CD14-positive monocyte (primary cell): ENCODE measurements around the gene ANKRD23. TPM values are rescaled to one million over a fixed set of nuclear protein-coding genes. Genes with fewer than 3 reads are reported as not detected.

Experiments used
- DNase-seq, 3 donors: peaks; one replicate each; pipeline ENCODE4 v3.0.0-alpha.2; 2011 to 2022
- H2AFZ ChIP-seq: 2 replicates; pipeline ENCODE4 v1.6.0; 2012; ENCODE audit warnings: mild to moderate bottlenecking, low read depth, low read length, inconsistent platforms; ENCODE audit not compliant: insufficient read depth, poor library complexity, severe bottlenecking
- H3K27ac ChIP-seq, 2 donors: 1 replicate in 1 of 2; 2 replicates in 1 of 2; pipeline ENCODE4 v1.5.1; 2012 to 2013; ENCODE audit warnings: low read length in 2 of 2, control low read depth in 1 of 2, inconsistent platforms in 1 of 2, low read depth in 1 of 2, mild to moderate bottlenecking in 1 of 2
- H3K27me3 ChIP-seq, 2 donors: one replicate each; pipeline versions ENCODE4 v1.6.0 to v1.6.1; 2011 to 2013; ENCODE audit warnings: low read length in 2 of 2; ENCODE audit not compliant: control insufficient read depth in 2 of 2, insufficient read depth in 2 of 2
- H3K36me3 ChIP-seq, 2 donors: replicated peaks in 1 of 2; 1 replicate in 1 of 2; 2 replicates in 1 of 2; pipeline versions ENCODE4 v1.5.1 to v1.6.1; 2012 to 2013; ENCODE audit warnings: low read length in 2 of 2, control low read depth in 1 of 2, inconsistent platforms in 1 of 2, mild to moderate bottlenecking in 1 of 2; ENCODE audit not compliant: insufficient read depth in 2 of 2, control insufficient read depth in 1 of 2
- H3K4me1 ChIP-seq, 2 donors: 1 replicate in 1 of 2; 2 replicates in 1 of 2; pipeline versions ENCODE4 v1.5.1 to v1.6.1; 2012 to 2013; ENCODE audit warnings: low read length in 2 of 2, control low read depth in 1 of 2, inconsistent platforms in 1 of 2, mild to moderate bottlenecking in 1 of 2, moderate library complexity in 1 of 2; ENCODE audit not compliant: insufficient read depth in 2 of 2, control insufficient read depth in 1 of 2
- H3K4me2 ChIP-seq: replicated peaks from 2 replicates; pipeline ENCODE3; 2012; ENCODE audit warnings: low read length, moderate library complexity, mild to moderate bottlenecking; ENCODE audit not compliant: poor library complexity, severe bottlenecking; ENCODE audit errors: extremely low read depth
- H3K4me3 ChIP-seq, 3 experiments: fragments of 200-600 bp in 1 of 3; sonication (generic) in 1 of 3; replicated peaks in 1 of 3; 1 replicate in 2 of 3; 2 replicates in 1 of 3; pipeline ENCODE4 v1.5.1; 2011 to 2013; ENCODE audit warnings: low read length in 3 of 3, mild to moderate bottlenecking in 3 of 3, control low read depth in 2 of 3, low read depth in 2 of 3, inconsistent platforms in 1 of 3, moderate library complexity in 1 of 3
- H3K79me2 ChIP-seq: 2 replicates; pipeline ENCODE4 v1.6.0; 2012; ENCODE audit warnings: mild to moderate bottlenecking, control low read depth, inconsistent platforms, low read length, moderate library complexity; ENCODE audit not compliant: insufficient read depth
- H3K9ac ChIP-seq: 2 replicates; pipeline ENCODE4 v1.6.0; 2017; ENCODE audit warnings: low read length, mild to moderate bottlenecking; ENCODE audit not compliant: insufficient read depth, poor library complexity, severe bottlenecking
- H3K9me3 ChIP-seq, 2 donors: replicated peaks in 1 of 2; 1 replicate in 1 of 2; 2 replicates in 1 of 2; pipeline versions ENCODE4 v1.5.1 to v1.6.1; 2012 to 2013; ENCODE audit warnings: low read length in 2 of 2, control low read depth in 1 of 2; ENCODE audit not compliant: control insufficient read depth in 1 of 2, insufficient read depth in 1 of 2
- H4K20me1 ChIP-seq: 2 replicates; pipeline ENCODE4 v1.6.0; 2012; ENCODE audit warnings: mild to moderate bottlenecking, low read length, control low read depth, moderate library complexity; ENCODE audit not compliant: insufficient read depth
- H3K27ac Mint-ChIP-seq, 7 donors: one replicate each; pipeline ENCODE4 v1.8.0; 2020; ENCODE audit warnings: mild to moderate bottlenecking in 7 of 7, mixed read lengths in 7 of 7, moderate library complexity in 6 of 7, inconsistent platforms in 2 of 7
- H3K27me3 Mint-ChIP-seq, 3 donors: one replicate each; pipeline ENCODE4 v1.8.0; 2021 to 2022; ENCODE audit warnings: low read depth in 3 of 3, mild to moderate bottlenecking in 3 of 3, mixed read lengths in 3 of 3, moderate library complexity in 3 of 3, inconsistent platforms in 1 of 3
- H3K36me3 Mint-ChIP-seq, 2 donors: one replicate each; pipeline ENCODE4 v1.8.0; 2020; ENCODE audit warnings: mixed read lengths in 2 of 2, inconsistent platforms in 1 of 2, mild to moderate bottlenecking in 1 of 2
- H3K4me1 Mint-ChIP-seq: one replicate; pipeline ENCODE4 v1.8.0; 2020; ENCODE audit warnings: mild to moderate bottlenecking, mixed read lengths
- H3K4me3 Mint-ChIP-seq, 2 donors: one replicate each; pipeline ENCODE4 v1.8.0; 2020; ENCODE audit warnings: mild to moderate bottlenecking in 2 of 2, mixed read lengths in 2 of 2, moderate library complexity in 1 of 2
- H3K9me3 Mint-ChIP-seq, 7 donors: one replicate each; pipeline ENCODE4 v1.8.0; 2020 to 2022; ENCODE audit warnings: mixed read lengths in 7 of 7, mild to moderate bottlenecking in 6 of 7, moderate library complexity in 6 of 7, inconsistent platforms in 2 of 7
- WGBS: methylation state at CpG from one replicate; pipeline ENCODE4 v1.1.5; 2013; ENCODE audit warnings: missing lambda C conversion rate; ENCODE audit not compliant: insufficient coverage; 5-methylcytosine and 5-hydroxymethylcytosine counted together
- intact Hi-C, 2 donors: fragments of 100-400 bp; cut with micrococcal nuclease; formaldehyde crosslinking; loops; one replicate each; pipeline versions ENCODE4 v1.15.0 to v1.15.1; 2023
- polyA plus RNA-seq, 3 donors: library from polyadenylated mRNA; depleted of rRNA in 1 of 3; unstranded in 2 of 3; stranded (reverse) in 1 of 3; fragments of 300-500 nt in 2 of 3; fragments of >200 nt in 1 of 3; fragmentation: Illumina TruSeq in 2 of 3; gene quantifications; 1 replicate in 2 of 3; 2 replicates in 1 of 3; pipeline ENCODE4 v1.2.3, GENCODE V29; 2012 to 2021
- TF ChIP-seq, protein P1 (sequence below): fragments of 200-600 bp; IDR thresholded peaks from one replicate; pipeline ENCODE4 v1.8.0; 2022; ENCODE audit warnings: antibody characterized with exemption, mild to moderate bottlenecking

ANKRD23 gene
- polyA plus RNA-seq, 3 donors = 1.4 TPM; not detected in 2

- peaks cover 0 to 10% of the 10 kb centered on the region in 2 donors for H3K9me3 ChIP-seq
- H4K20me1 ChIP-seq = peaks cover 14% of the 10 kb centered on the region
- DNase-seq = peak in 2 of 3 donors; percentile 45 to 50
- peaks cover 61 to 77% of the 10 kb centered on the region in 2 donors for H3K4me1 ChIP-seq
- TF ChIP-seq, protein P1, sequence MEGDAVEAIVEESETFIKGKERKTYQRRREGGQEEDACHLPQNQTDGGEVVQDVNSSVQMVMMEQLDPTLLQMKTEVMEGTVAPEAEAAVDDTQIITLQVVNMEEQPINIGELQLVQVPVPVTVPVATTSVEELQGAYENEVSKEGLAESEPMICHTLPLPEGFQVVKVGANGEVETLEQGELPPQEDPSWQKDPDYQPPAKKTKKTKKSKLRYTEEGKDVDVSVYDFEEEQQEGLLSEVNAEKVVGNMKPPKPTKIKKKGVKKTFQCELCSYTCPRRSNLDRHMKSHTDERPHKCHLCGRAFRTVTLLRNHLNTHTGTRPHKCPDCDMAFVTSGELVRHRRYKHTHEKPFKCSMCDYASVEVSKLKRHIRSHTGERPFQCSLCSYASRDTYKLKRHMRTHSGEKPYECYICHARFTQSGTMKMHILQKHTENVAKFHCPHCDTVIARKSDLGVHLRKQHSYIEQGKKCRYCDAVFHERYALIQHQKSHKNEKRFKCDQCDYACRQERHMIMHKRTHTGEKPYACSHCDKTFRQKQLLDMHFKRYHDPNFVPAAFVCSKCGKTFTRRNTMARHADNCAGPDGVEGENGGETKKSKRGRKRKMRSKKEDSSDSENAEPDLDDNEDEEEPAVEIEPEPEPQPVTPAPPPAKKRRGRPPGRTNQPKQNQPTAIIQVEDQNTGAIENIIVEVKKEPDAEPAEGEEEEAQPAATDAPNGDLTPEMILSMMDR = no peak
- H3K27me3 Mint-ChIP-seq = peaks cover 43 to 87% (median 50%) of the 10 kb centered on the region in 3 donors
- H3K79me2 ChIP-seq = no peaks in the 10 kb centered on the region
- H3K27me3 ChIP-seq = peaks cover 13 to 63% of the 10 kb centered on the region in 2 donors
- H3K9me3 Mint-ChIP-seq = peaks cover 0 to 14% (median 1%) of the 10 kb centered on the region in 7 donors
- H3K4me3 ChIP-seq = peak overlapping the region in 1 of 3 experiments; percentile 78
- H3K4me2 ChIP-seq = peak overlapping the region; percentile 84
- no CpG with 5 or more reads among the region's 8 CpGs for WGBS
- intact Hi-C loops = no loop called here
- H3K4me3 Mint-ChIP-seq = peak overlapping the region; percentile 80 to 91
- H3K36me3 ChIP-seq = no peaks in the 10 kb centered on the region
- peak overlapping the region in 3 of 7 donors; percentile 40 to 82 (median 58) for H3K27ac Mint-ChIP-seq
- H3K9ac ChIP-seq = no peak overlapping the region
- H3K27ac ChIP-seq = no peak overlapping the region
- no peak overlapping the region for H2AFZ ChIP-seq
- H3K4me1 Mint-ChIP-seq = peaks cover 55% of the 10 kb centered on the region
- H3K36me3 Mint-ChIP-seq = peaks cover 19 to 23% of the 10 kb centered on the region in 2 donors
These were observed 22.8 kb upstream of the ANKRD23 start for GRCh38 chr2:96866586-96866985.

DNA sequence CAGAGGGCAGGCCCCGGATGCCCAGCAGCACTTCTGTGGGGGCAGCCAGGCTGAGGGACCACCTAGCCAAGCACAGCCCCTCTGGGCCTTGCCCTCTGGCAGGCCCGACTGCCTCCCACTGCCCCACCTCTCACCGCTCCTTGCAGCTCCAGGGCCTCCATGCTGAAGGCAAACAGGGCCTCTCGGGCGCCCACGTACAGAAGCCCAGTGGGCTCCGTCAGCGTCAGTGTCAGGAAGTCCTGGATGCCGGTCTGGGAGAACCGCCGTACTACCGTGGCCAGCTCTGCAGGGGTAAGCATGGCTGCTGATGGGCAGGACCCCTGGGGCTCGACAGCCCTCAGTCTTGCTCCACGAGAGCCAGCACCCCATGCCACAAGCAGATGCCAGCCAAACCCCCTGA lies 22.3 kb upstream of the ANKRD23 start:
- Histone ChIP-seq H3K9ac (no peak overlapping the region), H3K36me3 (no peaks in the 10 kb centered on the region), H3K79me2 (no peaks in the 10 kb centered on the region), H2AFZ (no peak overlapping the region), H3K27me3 (peaks cover 11 to 63% of the 10 kb centered on the region in 2 donors), H3K4me2 (peak overlapping the region; percentile 84), H3K9me3 (peaks cover 0 to 8% of the 10 kb centered on the region in 2 donors), H3K27ac (no peak overlapping the region), H3K4me1 (peaks cover 66 to 80% of the 10 kb centered on the region in 2 donors), H4K20me1 (peaks cover 14% of the 10 kb centered on the region), H3K4me3 (peak overlapping the region in 1 of 3 experiments; percentile 78)
- H3K4me1 Mint-ChIP-seq = peaks cover 60% of the 10 kb centered on the region
- H3K27me3 Mint-ChIP-seq = peaks cover 38 to 85% (median 46%) of the 10 kb centered on the region in 3 donors
- H3K4me3 Mint-ChIP-seq = peak overlapping the region in 1 of 2 donors; percentile 91
- intact Hi-C loops = no loop called here
- H3K36me3 Mint-ChIP-seq = peaks cover 22 to 27% of the 10 kb centered on the region in 2 donors
- H3K27ac Mint-ChIP-seq = peak overlapping the region in 2 of 7 donors; percentile 36 to 58
- TF ChIP-seq, protein P1 = no peak
- WGBS = 46% methylated on average over 13 of the region's 14 CpGs
- peaks cover 0 to 12% (median 1%) of the 10 kb centered on the region in 7 donors for H3K9me3 Mint-ChIP-seq
- no peak for DNase-seq
